DND-41 (cell line): Measurements from ENCODE around the gene OR10J4.

Experiments
- ATAC-seq: fragments of 200-7000 bp; cut with Tn5 transposase; 3 replicates; pipeline ENCODE4 v1.9.1; 2021; ENCODE audit warnings: low read depth; ENCODE audit not compliant: insufficient read depth
- DNase-seq: peaks from one replicate; pipeline ENCODE4 v3.0.0-alpha.2; 2020
- H2AFZ ChIP-seq: 2 replicates; pipeline ENCODE4 v1.6.0; 2012; ENCODE audit warnings: low read depth, low read length
- H3K27ac ChIP-seq: 2 replicates; pipeline ENCODE4 v1.5.1; 2012; ENCODE audit warnings: low read length, inconsistent platforms
- H3K27me3 ChIP-seq: fragments of 200-600 bp; sonication (generic); 2 replicates; pipeline ENCODE4 v1.6.0; 2012; ENCODE audit warnings: low read length, mild to moderate bottlenecking, inconsistent platforms; ENCODE audit not compliant: insufficient read depth, poor library complexity
- H3K36me3 ChIP-seq: 2 replicates; pipeline ENCODE4 v1.5.1; 2012; ENCODE audit warnings: low read length, inconsistent platforms; ENCODE audit not compliant: insufficient read depth
- H3K4me1 ChIP-seq: 2 replicates; pipeline ENCODE4 v1.5.1; 2012; ENCODE audit warnings: mild to moderate bottlenecking, low read length; ENCODE audit not compliant: insufficient read depth
- H3K4me2 ChIP-seq: 2 replicates; pipeline ENCODE4 v1.6.0; 2012; ENCODE audit warnings: mild to moderate bottlenecking, moderate library complexity, low read length, inconsistent platforms; ENCODE audit not compliant: insufficient read depth
- H3K4me3 ChIP-seq, 2 experiments: fragments of 200-600 bp in 1 of 2; shearing (Covaris generic) in 1 of 2; 2 replicates each; pipeline ENCODE4 v1.5.1; 2012 to 2016; ENCODE audit warnings: inconsistent platforms in 2 of 2, low read length in 2 of 2, mild to moderate bottlenecking in 2 of 2, low read depth in 1 of 2, moderate library complexity in 1 of 2
- H3K79me2 ChIP-seq: 2 replicates; pipeline ENCODE4 v1.6.0; 2012; ENCODE audit warnings: low read length, inconsistent platforms; ENCODE audit not compliant: insufficient read depth
- H3K9ac ChIP-seq: 2 replicates; pipeline ENCODE4 v1.6.0; 2012; ENCODE audit warnings: low read depth, mild to moderate bottlenecking, inconsistent platforms, low read length, moderate library complexity
- H3K9me3 ChIP-seq: 2 replicates; pipeline ENCODE4 v1.5.1; 2012; ENCODE audit warnings: low read length, moderate library complexity, mild to moderate bottlenecking, inconsistent platforms; ENCODE audit not compliant: insufficient read depth, severe bottlenecking
- H4K20me1 ChIP-seq: 2 replicates; pipeline ENCODE4 v1.6.0; 2012; ENCODE audit warnings: low read length; ENCODE audit not compliant: insufficient read depth
- CTCF ChIP-seq: IDR thresholded peaks from 2 replicates; pipeline ENCODE4 v1.5.1; 2012; ENCODE audit warnings: borderline replicate concordance, low read length, moderate library complexity, mild to moderate bottlenecking; ENCODE audit not compliant: poor library complexity, severe bottlenecking; ENCODE audit errors: extremely low read depth
- EZH2 ChIP-seq: IDR thresholded peaks from 3 replicates; pipeline ENCODE4 v1.6.1; 2012; ENCODE audit warnings: borderline replicate concordance, low read depth, mild to moderate bottlenecking, moderate library complexity, low read length, inconsistent platforms; ENCODE audit not compliant: severe bottlenecking

Gene OR10J4

DNA sequence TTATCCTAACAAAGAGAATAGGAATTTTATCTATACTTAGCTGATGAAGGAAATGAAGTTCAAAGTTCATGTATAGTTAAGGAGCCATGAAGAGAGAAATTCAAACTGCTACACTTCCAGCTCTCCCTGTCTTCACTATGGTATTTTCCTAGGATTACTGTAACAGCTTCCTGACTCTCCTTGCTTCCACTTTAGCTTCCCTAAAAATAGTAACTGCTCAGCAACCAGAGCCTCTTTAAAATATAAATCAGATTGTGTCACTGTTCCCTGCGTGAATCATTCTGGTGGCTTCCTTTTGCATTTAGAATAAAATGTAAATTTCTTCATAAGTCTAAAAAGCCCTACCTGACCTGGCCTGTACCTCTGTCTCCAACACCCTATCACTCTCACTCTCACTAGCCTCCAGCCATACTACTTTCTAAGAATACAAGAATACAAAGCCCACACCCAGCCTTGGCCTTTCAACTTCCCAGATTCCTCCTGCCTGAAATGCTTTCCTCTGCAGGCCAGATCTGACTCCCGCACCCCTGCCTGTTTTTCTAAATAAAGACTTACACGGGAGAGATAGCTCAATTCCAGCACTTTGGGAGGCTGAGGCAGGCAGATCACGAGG, 38.0 kb downstream of the OR10J4 start:
- Histone ChIP-seq H3K36me3 (no peaks in the 10 kb centered on the region), H3K79me2 (no peaks in the 10 kb centered on the region), H3K9ac (no peak overlapping the region), H3K4me3 (no peak overlapping the region), H3K9me3 (no peaks in the 10 kb centered on the region), H3K27ac (no peak overlapping the region), H3K4me2 (no peak overlapping the region), H2AFZ (no peak overlapping the region), H3K27me3 (no peaks in the 10 kb centered on the region), H3K4me1 (no peaks in the 10 kb centered on the region), H4K20me1 (no peaks in the 10 kb centered on the region)
- TF ChIP-seq CTCF (no peak), EZH2 (no peak)
- DNase-seq, result no peak
- no peak for ATAC-seq

- Histone ChIP-seq H3K4me2 (no peak overlapping the region), H4K20me1 (no peaks in the 10 kb centered on the region), H3K4me3 (no peak overlapping the region), H2AFZ (no peak overlapping the region), H3K36me3 (no peaks in the 10 kb centered on the region), H3K4me1 (no peaks in the 10 kb centered on the region), H3K27ac (no peak overlapping the region), H3K9me3 (no peaks in the 10 kb centered on the region), H3K27me3 (no peaks in the 10 kb centered on the region), H3K9ac (no peak overlapping the region), H3K79me2 (no peaks in the 10 kb centered on the region)
- TF ChIP-seq CTCF (no peak), EZH2 (no peak)
- DNase-seq (no peak), ATAC-seq (no peak)
These were observed 41.3 kb downstream of the OR10J4 start for GRCh38 chr1:159473335-159473734.

GRCh38 chr1:159474926-159475325, 42.9 kb downstream of the OR10J4 start:
- Histone ChIP-seq H3K9ac (no peak overlapping the region), H3K36me3 (no peaks in the 10 kb centered on the region), H3K4me1 (no peaks in the 10 kb centered on the region), H4K20me1 (no peaks in the 10 kb centered on the region), H3K79me2 (no peaks in the 10 kb centered on the region), H3K27me3 (no peaks in the 10 kb centered on the region), H3K4me3 (no peak overlapping the region), H3K4me2 (no peak overlapping the region), H3K27ac (no peak overlapping the region), H2AFZ (no peak overlapping the region), H3K9me3 (no peaks in the 10 kb centered on the region)
- no peak for TF ChIP-seq CTCF
- TF ChIP-seq EZH2, result no peak
- DNase-seq (no peak), ATAC-seq (no peak)
